Hepatic stellate cell (primary cell): ENCODE results near the gene NCLN.
"Not testable (repeated sequence)": the region's sequence is repeated elsewhere in the genome, so short reads cannot be mapped to it uniquely, and the experiment has no call there.

ENCODE experiments used
- DNase-seq: peaks from one replicate; pipeline ENCODE4 v3.0.0; 2011; ENCODE audit warnings: low spot score

The NCLN gene

GRCh38 chr19:3185461-3186159, at the start of gene NCLN:
TSS of gene NCLN (plus strand) at chr19:3185930. CDS start at chr19:3186031, 101 bp downstream.
- peak; percentile 87 for DNase-seq

GRCh38 chr19:3135961-3136683, 49.6 kb upstream of the NCLN start, which contains the start of gene GNA15:
TSS of gene GNA15 (plus strand) at chr19:3136033. CDS start at chr19:3136451, 418 bp downstream.
- DNase-seq: no peak

GRCh38 chr19:3136684-3137055, 49.1 kb upstream of the NCLN start:
- DNase-seq: no peak

GRCh38 chr19:3137119-3137518, 48.6 kb upstream of the NCLN start:
- DNase-seq: no peak

GRCh38 chr19:3138268-3138667, 47.5 kb upstream of the NCLN start:
- DNase-seq: no peak

- no peak for DNase-seq
Observed at GRCh38 chr19:3140667-3141038, 45.1 kb upstream of the NCLN start.

- peak; percentile 90 for DNase-seq
Observed at GRCh38 chr19:3142292-3142670, 43.4 kb upstream of the NCLN start.

GRCh38 chr19:3142781-3143337, 42.9 kb upstream of the NCLN start:
- DNase-seq: no peak

GRCh38 chr19:3145909-3146676, 39.6 kb upstream of the NCLN start:
- DNase-seq: no peak

- DNase-seq: no peak
Observed at GRCh38 chr19:3146677-3147100, 39.0 kb upstream of the NCLN start.

GRCh38 chr19:3148503-3148902, 37.2 kb upstream of the NCLN start:
- DNase-seq: no peak

GRCh38 chr19:3149089-3149488, 36.6 kb upstream of the NCLN start:
- DNase-seq: no peak

- no peak for DNase-seq
Observed at GRCh38 chr19:3149526-3150505, 35.9 kb upstream of the NCLN start.

GRCh38 chr19:3150739-3151329, 34.9 kb upstream of the NCLN start:
- no peak for DNase-seq

GRCh38 chr19:3151563-3152418, 33.9 kb upstream of the NCLN start:
- no peak for DNase-seq

- no peak for DNase-seq
Observed at GRCh38 chr19:3152419-3152780, 33.3 kb upstream of the NCLN start.

GRCh38 chr19:3153286-3154230, 32.2 kb upstream of the NCLN start:
- DNase-seq: no peak

- not testable (repeated sequence) for DNase-seq
Observed at GRCh38 chr19:3154447-3154846, 31.3 kb upstream of the NCLN start.
